Smooth muscle cell (in vitro differentiated cells): ENCODE measurements around the gene MCM3AP. TPM values are rescaled to one million over a fixed set of nuclear protein-coding genes. Genes with fewer than 3 reads are reported as not detected.

Experiments used
- DNase-seq: peaks from one replicate; lab custom pipeline; 2025; ENCODE audit not compliant: unreplicated experiment; lab: John Stamatoyannopoulos, UW
- H2AFZ ChIP-seq: fragments of 200-600 bp; sonication (generic); 2 replicates; pipeline ENCODE4 v1.6.0; 2016; ENCODE audit warnings: antibody characterized with exemption, low read depth, mild to moderate bottlenecking
- H3F3A ChIP-seq: fragments of 200-600 bp; sonication (generic); 2 replicates; pipeline ENCODE4 v1.6.0; 2017; ENCODE audit warnings: antibody characterized with exemption, low read depth
- H3K27ac ChIP-seq: fragments of 200-600 bp; sonication (generic); 2 replicates; pipeline ENCODE4 v1.5.1; 2016; ENCODE audit warnings: low read depth, mild to moderate bottlenecking
- H3K27me3 ChIP-seq: fragments of 200-600 bp; sonication (generic); 2 replicates; pipeline ENCODE4 v1.6.1; 2016; ENCODE audit warnings: low read depth, mild to moderate bottlenecking
- H3K36me3 ChIP-seq: fragments of 200-600 bp; sonication (generic); 2 replicates; pipeline ENCODE4 v1.5.1; 2016; ENCODE audit warnings: low read depth
- H3K4me1 ChIP-seq: fragments of 200-600 bp; sonication (generic); 2 replicates; pipeline ENCODE4 v1.5.1; 2016; ENCODE audit warnings: low read depth
- H3K4me2 ChIP-seq: fragments of 200-600 bp; sonication (generic); 2 replicates; pipeline ENCODE4 v1.6.0; 2016; ENCODE audit warnings: mild to moderate bottlenecking
- H3K4me3 ChIP-seq: fragments of 200-600 bp; sonication (generic); 2 replicates; pipeline ENCODE4 v1.5.1; 2016; ENCODE audit warnings: mild to moderate bottlenecking
- H3K79me2 ChIP-seq: fragments of 200-600 bp; sonication (generic); 2 replicates; pipeline ENCODE4 v1.6.0; 2016; ENCODE audit warnings: low read depth, mild to moderate bottlenecking
- H3K9ac ChIP-seq: fragments of 200-600 bp; sonication (generic); 2 replicates; pipeline ENCODE4 v1.6.0; 2016; ENCODE audit warnings: low read depth
- H3K9me3 ChIP-seq: fragments of 200-600 bp; sonication (generic); replicated peaks from 2 replicates; pipeline ENCODE4 v1.5.1; 2016; ENCODE audit warnings: low read depth
- H4K20me1 ChIP-seq: fragments of 200-600 bp; sonication (generic); 2 replicates; pipeline ENCODE4 v1.6.0; 2016; ENCODE audit warnings: low read depth
- WGBS: methylation state at CpG from one replicate; pipeline ENCODE4 v1.1.7; 2016; ENCODE audit warnings: low lambda C conversion rate; 5-methylcytosine and 5-hydroxymethylcytosine counted together
- polyA plus RNA-seq: library from polyadenylated mRNA; unstranded; fragments of >200 nt; fragmentation: Nextera tagmentation; extraction: Ambion mirVana; gene quantifications from 2 replicates; pipeline ENCODE4 v1.2.1, GENCODE V29; 2016
- total RNA-seq: library from RNA; depleted of rRNA; stranded (reverse); fragments of >200 nt; gene quantifications from 2 replicates; pipeline ENCODE4 v1.2.3, GENCODE V29; 2014
- TF ChIP-seq, protein P1 (sequence below): fragments of 200-600 bp; sonication (generic); IDR thresholded peaks from 2 replicates; pipeline ENCODE4 v1.5.1; 2017; ENCODE audit warnings: borderline replicate concordance, mild to moderate bottlenecking, antibody characterized with exemption; ENCODE audit not compliant: insufficient read depth, poor library complexity, severe bottlenecking

Gene MCM3AP
- total and polyA plus RNA-seq, 2 experiments from 2014 or later = 39.2 to 51.5 TPM

DNA sequence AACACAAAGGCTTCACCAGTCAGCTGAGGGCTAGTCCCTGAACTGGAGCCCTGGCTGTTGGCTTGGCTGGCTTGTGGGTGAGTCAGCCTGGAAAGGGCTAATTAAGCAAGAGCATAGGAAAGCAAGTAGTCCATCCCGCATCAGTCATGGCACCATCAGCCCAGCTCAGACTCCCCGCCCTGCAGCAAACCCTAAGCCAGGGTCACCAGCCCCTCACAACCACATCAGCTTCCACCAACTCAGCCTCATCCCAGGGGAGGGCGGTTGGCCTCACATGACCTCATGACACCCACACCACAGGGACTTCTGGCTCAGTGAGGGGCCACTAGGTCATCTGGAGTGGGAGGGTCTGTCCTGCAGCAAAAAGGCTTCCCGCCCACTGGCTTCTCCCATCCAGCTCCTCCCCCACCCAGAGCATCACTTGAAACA lies 94.1 kb downstream of the MCM3AP start:
- no peaks in the 10 kb centered on the region for H3K79me2 ChIP-seq
- H3F3A ChIP-seq = no peaks in the 10 kb centered on the region
- H3K27ac ChIP-seq = peak overlapping the region; percentile 66
- no peaks in the 10 kb centered on the region for H3K27me3 ChIP-seq
- no peak overlapping the region for H3K9ac ChIP-seq
- TF ChIP-seq, protein P1, sequence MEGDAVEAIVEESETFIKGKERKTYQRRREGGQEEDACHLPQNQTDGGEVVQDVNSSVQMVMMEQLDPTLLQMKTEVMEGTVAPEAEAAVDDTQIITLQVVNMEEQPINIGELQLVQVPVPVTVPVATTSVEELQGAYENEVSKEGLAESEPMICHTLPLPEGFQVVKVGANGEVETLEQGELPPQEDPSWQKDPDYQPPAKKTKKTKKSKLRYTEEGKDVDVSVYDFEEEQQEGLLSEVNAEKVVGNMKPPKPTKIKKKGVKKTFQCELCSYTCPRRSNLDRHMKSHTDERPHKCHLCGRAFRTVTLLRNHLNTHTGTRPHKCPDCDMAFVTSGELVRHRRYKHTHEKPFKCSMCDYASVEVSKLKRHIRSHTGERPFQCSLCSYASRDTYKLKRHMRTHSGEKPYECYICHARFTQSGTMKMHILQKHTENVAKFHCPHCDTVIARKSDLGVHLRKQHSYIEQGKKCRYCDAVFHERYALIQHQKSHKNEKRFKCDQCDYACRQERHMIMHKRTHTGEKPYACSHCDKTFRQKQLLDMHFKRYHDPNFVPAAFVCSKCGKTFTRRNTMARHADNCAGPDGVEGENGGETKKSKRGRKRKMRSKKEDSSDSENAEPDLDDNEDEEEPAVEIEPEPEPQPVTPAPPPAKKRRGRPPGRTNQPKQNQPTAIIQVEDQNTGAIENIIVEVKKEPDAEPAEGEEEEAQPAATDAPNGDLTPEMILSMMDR = no peak
- H3K4me2 ChIP-seq = no peak overlapping the region
- no peaks in the 10 kb centered on the region for H4K20me1 ChIP-seq
- WGBS = 75% methylated on average over 4 of the region's 4 CpGs
- H3K36me3 ChIP-seq = no peaks in the 10 kb centered on the region
- DNase-seq = no peak
- H2AFZ ChIP-seq = no peak overlapping the region
- no peak overlapping the region for H3K4me3 ChIP-seq
- peaks cover 6% of the 10 kb centered on the region for H3K4me1 ChIP-seq
- no peaks in the 10 kb centered on the region for H3K9me3 ChIP-seq

DNA sequence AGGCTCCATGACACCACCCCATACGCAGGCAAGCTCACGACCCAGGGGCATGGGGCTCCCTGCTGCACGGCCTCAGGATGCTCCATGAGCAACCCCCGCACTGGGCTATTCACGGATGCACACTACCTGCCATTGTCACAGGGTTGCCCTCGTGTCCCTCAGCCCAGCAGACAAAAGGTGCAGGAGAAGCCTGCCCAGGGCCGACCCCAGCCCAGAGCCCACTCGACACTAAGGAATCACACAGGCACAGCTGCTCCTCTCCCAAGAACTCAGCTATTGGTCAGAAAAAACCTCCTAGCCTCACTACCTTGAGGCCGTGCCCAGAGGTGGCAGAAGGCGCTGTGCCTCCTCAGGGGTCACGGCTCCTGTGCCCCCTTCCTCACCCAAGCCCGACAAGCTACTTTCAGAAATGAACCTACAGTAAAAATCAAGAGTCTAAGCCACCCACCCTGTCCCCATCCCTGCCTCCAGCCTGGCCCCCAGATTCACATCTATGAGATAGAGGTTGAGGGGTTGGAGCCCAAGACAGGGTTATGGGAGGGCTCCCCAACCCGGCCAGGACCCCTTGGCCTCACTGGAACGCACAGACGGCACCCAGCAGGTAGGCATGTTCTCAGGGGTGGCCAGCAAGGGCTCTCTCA lies 94.8 kb downstream of the MCM3AP start:
- WGBS = 96% methylated on average over 15 of the region's 15 CpGs
- no peak overlapping the region for H3K9ac ChIP-seq
- no peak overlapping the region for H3K4me2 ChIP-seq

DNA sequence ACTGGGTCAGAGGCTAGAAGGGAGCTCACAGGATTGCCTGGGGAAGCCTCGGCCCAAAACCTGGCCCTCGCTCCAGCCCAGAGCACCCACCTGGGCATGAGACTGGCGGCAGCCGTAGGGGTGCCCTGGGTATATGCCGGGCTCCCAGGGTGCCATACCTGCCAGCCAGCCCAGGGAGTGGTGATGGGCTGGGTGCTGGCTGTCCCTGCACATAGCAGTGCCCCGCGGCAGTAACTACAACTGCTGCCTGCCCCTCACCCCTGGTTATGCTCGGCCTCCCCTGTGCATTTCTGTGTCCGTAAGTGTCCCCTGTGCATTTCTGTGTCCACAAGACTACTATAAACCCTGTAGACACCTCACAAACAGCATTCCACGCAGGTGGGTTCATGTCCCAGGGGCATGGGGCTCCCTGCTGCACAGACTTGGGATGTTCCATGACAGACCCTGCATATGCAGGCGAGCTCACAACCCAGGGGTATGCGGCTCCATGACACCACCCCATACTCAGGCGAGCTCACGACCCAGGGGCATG lies 95.4 kb downstream of the MCM3AP start:
- Histone ChIP-seq H3K79me2 (no peaks in the 10 kb centered on the region), H3K4me3 (no peak overlapping the region), H3K27ac (peak overlapping the region; percentile 96), H3K9ac (no peak overlapping the region), H3F3A (no peaks in the 10 kb centered on the region), H3K9me3 (no peaks in the 10 kb centered on the region), H2AFZ (no peak overlapping the region), H3K27me3 (no peaks in the 10 kb centered on the region), H3K4me1 (peaks cover 9% of the 10 kb centered on the region), H3K36me3 (no peaks in the 10 kb centered on the region), H4K20me1 (no peaks in the 10 kb centered on the region), H3K4me2 (no peak overlapping the region)
- DNase-seq = no peak
- WGBS = 95% methylated on average over 14 of the region's 14 CpGs
- TF ChIP-seq, protein P1 = no peak

More for the DNA sequence above, 94.8 kb downstream of the MCM3AP start:
- no peak overlapping the region for H2AFZ ChIP-seq
- no peaks in the 10 kb centered on the region for H4K20me1 ChIP-seq
- H3K27me3 ChIP-seq = no peaks in the 10 kb centered on the region
- no peaks in the 10 kb centered on the region for H3K36me3 ChIP-seq
- H3K27ac ChIP-seq = peak overlapping the region; percentile 66
- H3K79me2 ChIP-seq = no peaks in the 10 kb centered on the region
- no peaks in the 10 kb centered on the region for H3K9me3 ChIP-seq
- TF ChIP-seq, protein P1 = no peak
- H3K4me1 ChIP-seq = peaks cover 6% of the 10 kb centered on the region
- no peak overlapping the region for H3K4me3 ChIP-seq
- no peak for DNase-seq
- H3F3A ChIP-seq = no peaks in the 10 kb centered on the region
